AG10803 (cell line): ENCODE data around the gene MYOM1.

Experiments used
- DNase-seq: peaks from one replicate; pipeline ENCODE4 v3.0.0; 2010; ENCODE audit warnings: low read depth
- H3K4me3 ChIP-seq: 2 replicates; pipeline ENCODE4 v1.5.1; 2011; ENCODE audit warnings: mild to moderate bottlenecking, low read length, control low read depth
- TF ChIP-seq, protein P1 (sequence below): conservative IDR thresholded peaks from 2 replicates; pipeline ENCODE4 v1.5.1; 2011; ENCODE audit warnings: mild to moderate bottlenecking, low read length, control low read depth, inconsistent platforms

The MYOM1 gene

DNA sequence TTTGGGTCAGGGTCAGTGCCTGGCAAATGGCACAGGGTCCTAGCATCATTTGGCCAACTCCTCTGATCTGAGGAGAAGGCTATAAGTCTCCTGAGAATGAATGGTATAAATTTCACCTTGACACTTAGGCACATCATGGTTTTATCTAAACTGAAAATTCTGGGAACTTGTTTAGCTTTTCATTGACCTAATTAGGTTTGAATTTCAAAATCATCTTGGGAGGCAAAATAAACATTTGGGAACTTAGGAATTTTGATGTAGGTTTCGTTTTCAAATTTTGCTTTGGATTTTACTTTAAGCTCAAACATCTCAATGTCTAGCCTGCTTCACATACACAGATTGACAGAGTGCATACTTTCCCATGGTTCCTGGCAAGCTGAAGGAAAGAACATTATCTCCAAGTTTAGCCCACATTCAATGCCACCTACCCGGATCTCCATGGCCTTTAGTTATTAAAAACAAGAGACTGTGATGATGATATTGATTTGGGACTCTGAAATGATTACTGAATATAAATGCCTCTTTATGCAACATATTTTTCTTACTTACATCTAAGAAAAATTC is 44.5 kb downstream of the MYOM1 start:
- TF ChIP-seq, protein P1, sequence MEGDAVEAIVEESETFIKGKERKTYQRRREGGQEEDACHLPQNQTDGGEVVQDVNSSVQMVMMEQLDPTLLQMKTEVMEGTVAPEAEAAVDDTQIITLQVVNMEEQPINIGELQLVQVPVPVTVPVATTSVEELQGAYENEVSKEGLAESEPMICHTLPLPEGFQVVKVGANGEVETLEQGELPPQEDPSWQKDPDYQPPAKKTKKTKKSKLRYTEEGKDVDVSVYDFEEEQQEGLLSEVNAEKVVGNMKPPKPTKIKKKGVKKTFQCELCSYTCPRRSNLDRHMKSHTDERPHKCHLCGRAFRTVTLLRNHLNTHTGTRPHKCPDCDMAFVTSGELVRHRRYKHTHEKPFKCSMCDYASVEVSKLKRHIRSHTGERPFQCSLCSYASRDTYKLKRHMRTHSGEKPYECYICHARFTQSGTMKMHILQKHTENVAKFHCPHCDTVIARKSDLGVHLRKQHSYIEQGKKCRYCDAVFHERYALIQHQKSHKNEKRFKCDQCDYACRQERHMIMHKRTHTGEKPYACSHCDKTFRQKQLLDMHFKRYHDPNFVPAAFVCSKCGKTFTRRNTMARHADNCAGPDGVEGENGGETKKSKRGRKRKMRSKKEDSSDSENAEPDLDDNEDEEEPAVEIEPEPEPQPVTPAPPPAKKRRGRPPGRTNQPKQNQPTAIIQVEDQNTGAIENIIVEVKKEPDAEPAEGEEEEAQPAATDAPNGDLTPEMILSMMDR: no peak
- H3K4me3 ChIP-seq: no peak overlapping the region
- DNase-seq: no peak

DNA sequence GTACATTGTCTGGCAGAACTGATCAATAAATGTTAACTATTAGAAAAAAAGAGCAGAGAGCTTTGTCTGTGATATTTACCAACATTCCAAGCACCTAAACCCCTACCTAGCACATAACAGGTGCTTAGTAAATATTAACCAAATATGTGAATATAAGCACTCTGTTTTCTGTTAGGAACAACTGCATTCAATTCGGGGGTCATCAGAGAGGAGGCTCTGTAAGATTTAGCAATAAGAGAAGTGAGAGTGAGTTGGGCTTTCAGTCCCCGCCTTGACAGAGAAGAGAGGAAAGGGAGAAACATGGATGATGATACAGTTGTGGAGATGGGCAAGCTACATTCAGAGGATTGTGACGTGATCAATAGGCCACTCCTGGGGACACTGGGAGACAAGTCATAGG is 47.7 kb downstream of the MYOM1 start:
- DNase-seq: no peak
- TF ChIP-seq, protein P1: no peak
- no peak overlapping the region for H3K4me3 ChIP-seq

DNA sequence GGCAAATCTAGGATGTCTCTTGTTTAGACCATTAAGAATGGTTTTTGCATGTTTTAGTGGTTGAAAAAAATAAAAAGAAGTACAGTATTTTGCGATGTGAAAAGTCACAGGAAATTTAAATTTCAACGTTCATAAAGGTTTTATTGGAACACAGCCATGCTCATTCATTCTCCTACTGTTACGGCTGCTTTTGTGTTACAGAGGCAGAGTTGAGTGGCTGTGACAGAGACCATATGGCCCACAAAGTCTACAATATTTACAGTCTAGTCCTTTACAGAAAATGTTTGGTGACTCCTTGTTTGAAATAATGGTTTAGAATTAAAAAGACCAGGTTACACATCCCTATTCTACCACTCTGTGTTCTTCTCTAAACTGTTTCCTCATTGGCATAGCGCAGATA is 48.1 kb downstream of the MYOM1 start:
- no peak overlapping the region for H3K4me3 ChIP-seq
- TF ChIP-seq, protein P1: no peak
- DNase-seq: no peak

DNA sequence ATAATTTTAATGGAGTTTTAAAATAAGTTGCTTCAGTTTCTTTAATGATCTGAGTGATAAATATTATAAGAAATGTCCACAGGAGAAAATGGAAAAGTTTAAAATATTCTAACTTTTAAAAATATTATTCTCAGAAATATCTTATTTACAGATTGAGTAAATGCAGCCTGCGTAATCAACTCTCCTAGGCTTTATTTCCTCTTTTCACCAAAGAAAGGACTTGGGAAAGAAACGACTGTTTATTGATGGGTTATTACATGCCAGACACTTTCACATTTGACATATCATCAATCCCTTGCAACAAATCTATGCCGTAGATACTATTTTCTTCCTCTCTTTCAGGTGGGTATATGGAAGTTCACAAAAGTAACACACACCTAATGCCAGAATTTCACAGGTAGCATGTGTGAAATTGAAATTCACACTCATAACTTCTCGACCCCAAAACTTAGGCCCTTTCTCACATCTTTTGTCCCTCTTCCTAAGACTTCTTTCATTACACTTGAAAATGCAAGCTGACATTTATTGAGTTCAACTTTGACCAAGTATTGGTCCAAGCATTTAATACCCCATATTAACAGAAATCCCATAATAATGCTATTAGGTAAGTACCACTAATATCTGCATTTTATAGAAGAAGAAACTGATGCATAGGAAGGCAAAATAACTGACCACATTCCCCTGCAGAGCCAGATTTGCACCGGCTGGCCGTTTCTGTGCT is 49.2 kb downstream of the MYOM1 start:
- DNase-seq: no peak
- no peak overlapping the region for H3K4me3 ChIP-seq
- TF ChIP-seq, protein P1: no peak

DNA sequence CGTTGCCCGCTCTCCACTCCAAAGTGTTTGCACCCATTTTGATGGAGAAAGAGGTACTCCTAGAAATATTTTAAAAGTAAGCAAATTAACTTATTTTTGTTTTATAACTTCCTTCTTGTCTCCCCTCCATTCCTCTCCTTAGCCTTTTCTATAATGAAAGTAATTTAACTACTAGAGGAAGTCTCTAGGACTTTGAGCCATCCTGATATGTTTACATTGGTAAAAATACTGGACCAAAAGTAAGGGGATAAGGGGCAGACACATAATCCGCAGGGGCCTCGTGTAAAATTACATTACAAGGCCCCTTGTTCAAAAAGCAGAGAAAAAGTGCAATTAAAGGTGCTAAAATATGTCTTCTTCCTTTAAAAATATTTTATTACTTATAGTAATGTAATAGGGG is 55.4 kb downstream of the MYOM1 start:
- no peak overlapping the region for H3K4me3 ChIP-seq
- DNase-seq: no peak
- TF ChIP-seq, protein P1: no peak

DNA sequence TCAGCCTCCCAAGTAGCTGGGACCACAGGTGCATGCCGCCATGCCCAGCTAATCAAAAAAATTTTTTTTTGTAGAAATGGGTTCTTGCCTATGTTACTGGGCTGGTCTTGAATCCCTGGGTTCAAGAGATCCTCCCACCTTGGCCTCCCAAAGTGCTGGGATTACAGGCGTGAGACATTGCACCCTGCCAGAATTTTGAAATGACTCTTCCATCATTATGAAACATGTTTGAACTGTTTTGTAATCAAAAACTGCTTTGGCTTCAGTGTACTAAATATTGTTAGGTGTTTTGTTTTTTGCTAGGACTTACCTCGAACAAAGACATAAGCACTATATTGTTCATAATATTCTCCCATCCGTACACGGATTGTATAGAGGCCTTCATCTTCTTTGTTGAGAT is 55.8 kb downstream of the MYOM1 start:
- no peak overlapping the region for H3K4me3 ChIP-seq
- no peak for DNase-seq
- TF ChIP-seq, protein P1: no peak

DNA sequence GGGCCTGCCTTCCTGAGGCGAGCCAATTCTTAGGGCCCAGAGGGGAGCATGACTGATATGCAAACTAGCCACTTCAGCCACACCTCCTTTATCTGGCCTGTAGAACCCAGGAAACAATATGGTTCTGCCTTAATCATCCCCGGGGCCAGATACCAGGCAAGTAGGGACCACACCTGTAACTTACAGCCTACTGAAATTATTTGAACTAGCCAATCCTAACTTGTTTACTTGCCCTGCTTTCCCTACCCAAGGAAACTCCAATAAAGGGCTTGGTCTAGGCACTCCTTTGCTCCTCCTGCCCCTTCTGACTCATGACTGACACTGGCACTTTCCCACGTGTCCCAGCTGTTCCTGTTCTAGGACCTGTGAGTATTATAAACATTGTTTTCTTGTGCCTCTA is 57.6 kb downstream of the MYOM1 start:
- no peak for DNase-seq
- H3K4me3 ChIP-seq: no peak overlapping the region
- TF ChIP-seq, protein P1: no peak
